HEK293 (cell line): Measurements from ENCODE around the gene IL16.

Source experiments
- CTCF ChIP-seq: fragments of 450-650 bp; formaldehyde crosslinking; IDR thresholded peaks from 2 replicates; pipeline ENCODE4 v1.5.1; 2016; ENCODE audit warnings: missing biosample characterization, missing genetic modification characterization
- KLF8 ChIP-seq: fragments of 450-650 bp; formaldehyde crosslinking; IDR thresholded peaks from 2 replicates; pipeline ENCODE4 v1.5.1; 2016; ENCODE audit warnings: missing biosample characterization, missing genetic modification characterization
- ZBTB21 ChIP-seq: fragments of 450-650 bp; formaldehyde crosslinking; IDR thresholded peaks from 2 replicates; pipeline ENCODE4 v1.5.1; 2017; ENCODE audit warnings: missing biosample characterization, missing genetic modification characterization
- ZFP37 ChIP-seq: fragments of 450-650 bp; formaldehyde crosslinking; IDR thresholded peaks from 2 replicates; pipeline ENCODE4 v1.5.1; 2016; ENCODE audit warnings: missing biosample characterization, missing genetic modification characterization
- ZIC2 ChIP-seq: fragments of 450-650 bp; formaldehyde crosslinking; IDR thresholded peaks from 2 replicates; pipeline ENCODE4 v1.5.1; 2016; ENCODE audit warnings: missing biosample characterization, missing genetic modification characterization
- ZNF24 ChIP-seq: fragments of 450-650 bp; formaldehyde crosslinking; IDR thresholded peaks from 2 replicates; pipeline ENCODE4 v1.5.1; 2016; ENCODE audit warnings: missing biosample characterization, missing genetic modification characterization
- ZNF274 ChIP-seq, 2 experiments: fragments of 200-500 bp in 1 of 2; fragments of 450-650 bp in 1 of 2; sonication (Bioruptor generic) in 1 of 2; formaldehyde crosslinking in 1 of 2; IDR thresholded peaks; 2 replicates each; pipeline versions ENCODE4 v1.5.1 to v1.6.1; 2014 to 2016; ENCODE audit warnings: borderline replicate concordance in 1 of 2, inconsistent platforms in 1 of 2, low read length in 1 of 2, missing biosample characterization in 1 of 2, missing genetic modification characterization in 1 of 2
- ZNF37A ChIP-seq: fragments of 450-650 bp; IDR thresholded peaks from 2 replicates; pipeline ENCODE4 v1.5.1; 2018; ENCODE audit warnings: missing biosample characterization, missing genetic modification characterization
- ZNF488 ChIP-seq: fragments of 450-650 bp; formaldehyde crosslinking; IDR thresholded peaks from 2 replicates; pipeline ENCODE4 v1.5.1; 2016; ENCODE audit warnings: missing biosample characterization, missing genetic modification characterization
- ZNF514 ChIP-seq: fragments of 450-650 bp; formaldehyde crosslinking; IDR thresholded peaks from 2 replicates; pipeline ENCODE4 v1.5.1; 2016; ENCODE audit warnings: missing biosample characterization, missing genetic modification characterization
- ZNF776 ChIP-seq: fragments of 450-650 bp; formaldehyde crosslinking; IDR thresholded peaks from 2 replicates; pipeline ENCODE4 v1.5.0; 2017; ENCODE audit warnings: missing biosample characterization, missing genetic modification characterization, borderline replicate concordance
- ZSCAN23 ChIP-seq: fragments of 450-650 bp; formaldehyde crosslinking; IDR thresholded peaks from 2 replicates; pipeline ENCODE4 v1.5.1; 2016; ENCODE audit warnings: missing biosample characterization, missing genetic modification characterization

- TF ChIP-seq ZNF488 (tag by site-specific recombination) (no peak), KLF8 (tag by site-specific recombination) (no peak), CTCF (tag by site-specific recombination) (no peak), ZNF776 (tag by site-specific recombination) (no peak), ZNF514 (no peak), ZFP37 (tag by site-specific recombination) (no peak), ZNF37A (no peak), ZNF274 (IDR thresholded peaks at IDR 0.05; ENCODE audit: low read length) (no peak), ZNF274 (tag by site-specific recombination; IDR thresholded peaks at IDR 0.05; ENCODE audit: borderline replicate concordance) (no peak), ZNF24 (tag by site-specific recombination) (no peak), ZSCAN23 (no peak), ZBTB21 (tag by site-specific recombination) (no peak), ZIC2 (tag by site-specific recombination) (no peak)
Observed at GRCh38 chr15:81195339-81195864, 1.3 kb upstream of the IL16 start.
